NCI-H146 (cell line): ENCODE results near the gene RPL12.
A peak's percentile ranks its signal among the peaks of the same experiment; 100 is the strongest.

ENCODE experiments used
- DNase-seq: peaks from one replicate; lab custom pipeline; 2025; lab: John Stamatoyannopoulos, UW

Gene RPL12

GRCh38 chr9:127438394-127438793, 12.8 kb downstream of the RPL12 start:
- no peak for DNase-seq

- no peak for DNase-seq
Measured at GRCh38 chr9:127437497-127438264, 13.5 kb downstream of the RPL12 start.

GRCh38 chr9:127430415-127430814, 20.8 kb downstream of the RPL12 start:
- DNase-seq: no peak

GRCh38 chr9:127428348-127428747, 22.9 kb downstream of the RPL12 start:
- DNase-seq: no peak

- DNase-seq: no peak
Measured at GRCh38 chr9:127426756-127427155, 24.4 kb downstream of the RPL12 start.

- no peak for DNase-seq
Measured at GRCh38 chr9:127424676-127424999, 26.6 kb downstream of the RPL12 start.

GRCh38 chr9:127423934-127424675, 27.1 kb downstream of the RPL12 start, which contains the start of gene ZNF79:
Gene ZNF79 (plus strand): TSS chr9:127424382. CDS start chr9:127424788, 406 bp downstream.
- peak; percentile 80 for DNase-seq

- no peak for DNase-seq
Measured at GRCh38 chr9:127423476-127423933, 27.7 kb downstream of the RPL12 start.

- DNase-seq: no peak
Measured at GRCh38 chr9:127422787-127423186, 28.4 kb downstream of the RPL12 start.

GRCh38 chr9:127422133-127422782, 28.9 kb downstream of the RPL12 start:
- DNase-seq: no peak

GRCh38 chr9:127421057-127421456, 30.1 kb downstream of the RPL12 start:
- DNase-seq: no peak

GRCh38 chr9:127419348-127419747, 31.9 kb downstream of the RPL12 start:
- no peak for DNase-seq

- DNase-seq: peak; percentile 19
Measured at GRCh38 chr9:127418037-127418471, 33.2 kb downstream of the RPL12 start.

GRCh38 chr9:127417131-127418036, 33.8 kb downstream of the RPL12 start:
- peak; percentile 4 for DNase-seq

GRCh38 chr9:127415657-127416056, 35.5 kb downstream of the RPL12 start:
- no peak for DNase-seq

GRCh38 chr9:127415141-127415540, 36.1 kb downstream of the RPL12 start:
- no peak for DNase-seq

- no peak for DNase-seq
Measured at GRCh38 chr9:127411122-127411521, 40.1 kb downstream of the RPL12 start.

- DNase-seq: peak; percentile 60
Measured at GRCh38 chr9:127407492-127407843, 43.7 kb downstream of the RPL12 start.

- DNase-seq: no peak
Measured at GRCh38 chr9:127406799-127407491, 44.3 kb downstream of the RPL12 start.

GRCh38 chr9:127405344-127406125, 45.7 kb downstream of the RPL12 start:
- DNase-seq: no peak
